Prostate gland (tissue), 2 donors: ENCODE data around the gene RAD51B. TPM values are rescaled to one million over a fixed set of nuclear protein-coding genes. Genes with fewer than 3 reads are reported as not detected.
"Not testable (repeated sequence)": the region's sequence is repeated elsewhere in the genome, so short reads cannot be mapped to it uniquely, and the experiment has no call there.

ENCODE experiments used
- DNase-seq: peaks from one replicate; pipeline ENCODE4 v3.0.0-alpha.2; 2019; ENCODE audit warnings: low spot score
- H3K27ac ChIP-seq, 2 donors: fragments of 200-600 bp; sonication (generic); 2 replicates each; pipeline ENCODE4 v1.5.1; 2017 to 2019
- H3K27me3 ChIP-seq: fragments of 200-600 bp; sonication (generic); replicated peaks from 2 replicates; pipeline ENCODE4 v1.5.1; 2019; ENCODE audit not compliant: insufficient read depth
- H3K36me3 ChIP-seq, 2 donors: fragments of 200-600 bp; sonication (generic); 1 replicate in 1 of 2; 2 replicates in 1 of 2; pipeline versions ENCODE4 v1.5.1 to v1.8.1; 2017 to 2019
- H3K4me1 ChIP-seq: fragments of 200-600 bp; sonication (generic); replicated peaks from 2 replicates; pipeline ENCODE4 v1.5.1; 2019
- H3K4me3 ChIP-seq, 2 donors: fragments of 200-600 bp; sonication (generic); 2 replicates each; pipeline ENCODE4 v1.5.1; 2017 to 2019
- H3K9me3 ChIP-seq: fragments of 200-600 bp; sonication (generic); 2 replicates; pipeline ENCODE4 v1.5.1; 2017
- POLR2A ChIP-seq: fragments of 450-650 bp; IDR thresholded peaks from one replicate; pipeline ENCODE4 v1.6.1; 2016; ENCODE audit warnings: antibody characterized with exemption, mild to moderate bottlenecking
- POLR2AphosphoS5 ChIP-seq: sonication (generic); formaldehyde crosslinking; IDR thresholded peaks from one replicate; pipeline ENCODE4 v1.6.1; 2017; ENCODE audit warnings: antibody characterized with exemption
- WGBS: methylation state at CpG from one replicate; pipeline ENCODE4 v1.1.5; 2018; 5-methylcytosine and 5-hydroxymethylcytosine counted together
- intact Hi-C: fragments of 100-400 bp; cut with DNase I; formaldehyde crosslinking; loops from one replicate; pipeline ENCODE4 v1.14.2; 2022
- total RNA-seq, 2 donors: library from RNA; depleted of rRNA; stranded (reverse); fragments of >200 nt; gene quantifications; one replicate each; pipeline ENCODE4 v1.1.0, GENCODE V29; 2016
- TF ChIP-seq, protein P1 (sequence below), 4 experiments: fragments of 200-600 bp in 2 of 4; fragments of 450-650 bp in 2 of 4; sonication (generic) in 2 of 4; IDR thresholded peaks; 1 replicate in 3 of 4; 2 replicates in 1 of 4; pipeline ENCODE4 v1.5.1; 2016 to 2019; ENCODE audit warnings: antibody characterized with exemption in 4 of 4, mild to moderate bottlenecking in 2 of 4, moderate library complexity in 2 of 4

RAD51B gene
- total RNA-seq, 2 donors from 2014 or later = 14.9 to 35.8 TPM

DNA sequence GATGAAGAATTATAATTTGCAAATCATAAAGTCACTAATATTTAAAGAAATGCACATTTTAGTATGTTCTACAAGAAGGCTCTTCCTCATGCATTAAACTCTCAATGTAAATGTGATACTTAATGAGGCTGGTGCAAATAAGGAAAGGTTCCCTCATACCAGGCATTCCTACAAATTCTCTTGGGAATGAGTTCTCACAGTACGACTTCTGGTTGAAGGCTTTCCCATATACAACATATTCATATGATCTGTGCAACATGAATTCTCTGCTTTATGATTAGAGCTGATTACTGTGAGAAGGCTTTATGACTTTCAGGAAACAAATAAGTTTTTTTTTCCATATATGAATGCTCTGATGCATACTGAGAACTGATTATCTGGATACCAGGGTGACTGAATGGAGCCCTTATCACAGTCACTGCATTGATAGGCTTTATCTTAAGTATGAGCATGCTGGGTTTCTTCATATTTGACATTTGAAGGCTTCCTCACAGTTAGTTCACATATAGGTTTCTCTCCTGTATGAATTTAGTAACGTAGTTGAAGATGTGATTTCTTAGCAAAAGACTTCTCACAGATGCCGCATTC is 293.9 kb downstream of the RAD51B start:
- DNase-seq = no peak
- TF ChIP-seq, protein P1, sequence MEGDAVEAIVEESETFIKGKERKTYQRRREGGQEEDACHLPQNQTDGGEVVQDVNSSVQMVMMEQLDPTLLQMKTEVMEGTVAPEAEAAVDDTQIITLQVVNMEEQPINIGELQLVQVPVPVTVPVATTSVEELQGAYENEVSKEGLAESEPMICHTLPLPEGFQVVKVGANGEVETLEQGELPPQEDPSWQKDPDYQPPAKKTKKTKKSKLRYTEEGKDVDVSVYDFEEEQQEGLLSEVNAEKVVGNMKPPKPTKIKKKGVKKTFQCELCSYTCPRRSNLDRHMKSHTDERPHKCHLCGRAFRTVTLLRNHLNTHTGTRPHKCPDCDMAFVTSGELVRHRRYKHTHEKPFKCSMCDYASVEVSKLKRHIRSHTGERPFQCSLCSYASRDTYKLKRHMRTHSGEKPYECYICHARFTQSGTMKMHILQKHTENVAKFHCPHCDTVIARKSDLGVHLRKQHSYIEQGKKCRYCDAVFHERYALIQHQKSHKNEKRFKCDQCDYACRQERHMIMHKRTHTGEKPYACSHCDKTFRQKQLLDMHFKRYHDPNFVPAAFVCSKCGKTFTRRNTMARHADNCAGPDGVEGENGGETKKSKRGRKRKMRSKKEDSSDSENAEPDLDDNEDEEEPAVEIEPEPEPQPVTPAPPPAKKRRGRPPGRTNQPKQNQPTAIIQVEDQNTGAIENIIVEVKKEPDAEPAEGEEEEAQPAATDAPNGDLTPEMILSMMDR (IDR thresholded peaks at IDR 0.05) = no peak
- no peak for TF ChIP-seq POLR2A
- TF ChIP-seq POLR2AphosphoS5 = no peak
- no peaks in the 10 kb centered on the region for H3K9me3 ChIP-seq
- no peak overlapping the region for H3K4me3 ChIP-seq
- H3K4me1 ChIP-seq = no peaks in the 10 kb centered on the region
- WGBS = 95% methylated on average over 3 of the region's 3 CpGs
- intact Hi-C loops = no loop called here
- H3K27ac ChIP-seq = no peak overlapping the region
- no peaks in the 10 kb centered on the region for H3K36me3 ChIP-seq
- H3K27me3 ChIP-seq = no peaks in the 10 kb centered on the region

DNA sequence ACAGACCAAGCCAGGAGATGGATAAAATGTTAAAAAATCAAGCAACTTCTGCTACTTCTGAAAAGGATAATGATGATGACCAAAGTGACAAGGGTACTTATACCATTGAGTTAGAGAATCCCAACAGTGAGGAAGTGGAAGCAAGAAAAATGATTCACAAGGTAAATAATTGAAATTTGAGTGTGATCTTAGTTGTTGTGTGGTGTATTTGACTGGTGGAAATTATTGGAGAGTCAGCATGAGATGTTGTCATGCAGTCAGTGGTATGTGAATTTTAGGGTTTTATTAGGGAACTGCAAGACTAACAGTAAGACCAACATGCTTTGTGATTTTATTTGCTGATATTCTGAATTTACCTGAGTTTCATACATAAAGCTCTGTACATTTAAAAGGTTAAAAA is 296.4 kb downstream of the RAD51B start:
- H3K36me3 ChIP-seq, H3K4me3 ChIP-seq, intact Hi-C loops, H3K27ac ChIP-seq, H3K27me3 ChIP-seq, H3K4me1 ChIP-seq, H3K9me3 ChIP-seq, DNase-seq: not testable (repeated sequence)

DNA sequence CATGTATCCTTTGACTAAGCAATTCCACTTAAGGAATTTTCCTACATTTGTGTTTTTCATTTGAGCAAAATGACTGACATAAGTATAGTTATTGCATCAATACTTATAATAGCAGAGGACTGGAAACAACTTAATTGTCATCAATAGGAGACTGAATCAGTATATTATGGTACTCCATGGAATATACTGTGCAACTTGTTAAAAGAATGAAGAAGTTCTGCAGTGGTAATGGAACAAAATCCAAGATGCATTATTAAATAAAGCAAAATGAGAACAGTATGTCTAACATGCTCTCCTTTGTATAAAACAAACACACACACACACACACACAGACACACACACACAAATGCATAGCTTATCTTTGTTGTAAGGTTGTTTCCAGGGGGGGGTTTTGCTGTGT is 303.1 kb downstream of the RAD51B start:
- Histone ChIP-seq H3K27ac (no peak overlapping the region), H3K27me3 (no peaks in the 10 kb centered on the region), H3K36me3 (no peaks in the 10 kb centered on the region), H3K4me3 (no peak overlapping the region), H3K4me1 (no peaks in the 10 kb centered on the region), H3K9me3 (no peaks in the 10 kb centered on the region)
- intact Hi-C loops = no loop called here
- TF ChIP-seq POLR2A = no peak
- no peak for TF ChIP-seq POLR2AphosphoS5
- TF ChIP-seq, protein P1 (IDR thresholded peaks at IDR 0.05) = no peak
- DNase-seq = no peak

DNA sequence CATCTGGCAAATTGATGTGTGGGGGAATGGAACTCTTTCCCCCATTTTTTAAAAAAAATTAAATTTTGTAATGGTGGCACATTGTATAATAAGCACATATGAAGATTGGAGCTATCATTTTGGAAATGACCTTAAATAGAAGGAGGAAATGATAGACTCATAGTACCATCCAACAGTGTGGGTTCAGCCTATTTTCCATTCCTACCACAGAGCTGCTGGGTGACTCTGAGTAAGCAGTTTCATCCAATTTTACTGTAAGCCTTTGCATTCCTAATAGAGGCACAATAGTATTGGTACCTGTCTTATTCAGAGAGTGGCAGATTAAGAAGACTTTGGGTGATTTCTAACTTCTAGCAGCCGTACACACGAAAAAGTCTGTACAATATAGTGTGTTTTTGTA is 304.5 kb downstream of the RAD51B start:
- WGBS = 98% methylated on average over 2 of the region's 2 CpGs
- intact Hi-C loops = no loop called here
- Histone ChIP-seq H3K4me1 (no peaks in the 10 kb centered on the region), H3K27me3 (no peaks in the 10 kb centered on the region), H3K27ac (no peak overlapping the region), H3K4me3 (no peak overlapping the region), H3K36me3 (no peaks in the 10 kb centered on the region), H3K9me3 (no peaks in the 10 kb centered on the region)
- DNase-seq = no peak
- TF ChIP-seq, protein P1 (IDR thresholded peaks at IDR 0.05) = no peak
- TF ChIP-seq POLR2A (no peak), POLR2AphosphoS5 (no peak)

DNA sequence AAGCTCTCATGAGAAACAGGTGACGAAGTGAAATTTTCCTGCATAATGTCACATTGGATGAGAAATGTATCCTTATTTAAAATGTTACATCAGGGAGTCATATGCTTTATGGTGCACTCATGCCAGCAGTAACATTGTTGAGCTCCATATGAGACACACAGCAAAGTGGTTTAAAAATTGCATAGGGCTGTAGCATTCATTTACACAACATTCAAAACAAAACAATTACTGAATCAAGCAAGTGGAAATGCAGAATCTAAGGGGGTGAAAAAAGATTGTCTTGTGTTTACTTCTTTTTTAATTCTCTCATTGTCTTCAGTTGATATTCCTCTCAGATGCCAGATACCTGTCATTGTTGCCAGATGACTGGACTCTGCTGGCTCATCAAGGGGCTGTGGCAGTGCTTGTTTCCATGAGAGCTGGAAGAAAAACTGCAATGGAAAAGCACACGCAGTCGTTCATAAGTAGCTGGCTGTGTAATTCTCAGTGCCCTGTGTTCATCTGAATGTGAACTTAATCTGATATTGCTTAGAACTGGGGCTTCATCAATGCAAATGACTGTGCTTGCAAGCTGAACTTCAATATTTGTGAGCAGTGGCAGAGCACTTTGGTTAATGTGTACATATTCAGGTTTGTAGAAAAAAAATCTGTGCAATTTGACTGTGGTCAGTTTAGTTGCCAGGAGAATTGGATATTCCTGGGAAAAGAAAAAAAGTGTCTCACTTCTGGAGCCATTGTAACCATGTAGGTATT is 305.6 kb downstream of the RAD51B start:
- no peak for DNase-seq
- no peaks in the 10 kb centered on the region for H3K4me1 ChIP-seq
- H3K9me3 ChIP-seq = no peaks in the 10 kb centered on the region
- H3K4me3 ChIP-seq = no peak overlapping the region
- H3K36me3 ChIP-seq = no peaks in the 10 kb centered on the region
- no peak overlapping the region for H3K27ac ChIP-seq
- WGBS = 57% methylated on average over 3 of the region's 3 CpGs
- intact Hi-C loops = no loop called here
- no peaks in the 10 kb centered on the region for H3K27me3 ChIP-seq
- TF ChIP-seq POLR2A = no peak
- TF ChIP-seq, protein P1 (IDR thresholded peaks at IDR 0.05) = no peak
- no peak for TF ChIP-seq POLR2AphosphoS5
